GM19239 (cell line): ENCODE measurements around the gene GTF2H2.
"Not testable (repeated sequence)": the region's sequence is repeated elsewhere in the genome, so short reads cannot be mapped to it uniquely, and the experiment has no call there.

Experiments
- DNase-seq: peaks from one replicate; pipeline ENCODE4 v3.0.0; 2011; ENCODE audit warnings: low spot score; ENCODE audit not compliant: insufficient read length
- FAIRE-seq: peaks from 2 replicates; lab custom pipeline; 2011; peaks lifted over from hg19 to GRCh38; lab: Jason Lieb, UNC

Gene GTF2H2

DNA sequence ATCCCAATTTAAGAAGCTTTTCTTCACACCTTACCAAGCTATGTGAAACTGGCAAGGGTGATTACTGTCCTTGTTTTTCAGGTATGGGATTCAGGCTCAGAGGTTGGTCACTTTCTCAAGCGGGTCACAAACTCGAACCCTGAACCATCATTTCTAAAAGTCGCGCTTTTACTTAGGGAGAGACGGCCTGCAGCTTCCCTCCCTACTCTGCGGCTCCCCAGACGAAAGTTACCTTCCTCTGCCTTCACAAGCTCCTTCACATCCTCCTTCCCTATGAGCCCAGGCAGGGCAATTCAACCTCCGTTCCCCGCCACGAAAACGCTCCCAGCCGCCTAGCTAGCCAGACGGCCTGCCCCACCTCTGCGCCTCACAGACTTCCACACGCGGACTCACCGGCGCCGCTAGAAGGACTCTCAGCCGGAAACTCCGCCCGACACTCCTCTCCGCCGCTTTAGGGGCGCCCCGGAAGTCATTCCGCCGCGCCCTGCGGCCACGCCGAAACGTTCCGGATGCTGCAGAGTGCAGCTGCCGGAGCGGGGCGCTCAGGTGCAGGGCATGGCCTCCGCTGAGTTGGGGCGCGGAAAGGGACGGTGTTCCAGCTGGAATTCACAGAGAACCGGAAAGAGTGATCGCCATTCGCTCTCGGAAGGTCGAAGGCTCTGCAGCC lies at the start of gene GTF2H2:
Gene GTF2H2, minus strand, starts transcription at position 415 of the 667 bp plus-strand sequence. CDS start 4,913 bp downstream, outside the sequence.
- FAIRE-seq, DNase-seq: not testable (repeated sequence)

DNA sequence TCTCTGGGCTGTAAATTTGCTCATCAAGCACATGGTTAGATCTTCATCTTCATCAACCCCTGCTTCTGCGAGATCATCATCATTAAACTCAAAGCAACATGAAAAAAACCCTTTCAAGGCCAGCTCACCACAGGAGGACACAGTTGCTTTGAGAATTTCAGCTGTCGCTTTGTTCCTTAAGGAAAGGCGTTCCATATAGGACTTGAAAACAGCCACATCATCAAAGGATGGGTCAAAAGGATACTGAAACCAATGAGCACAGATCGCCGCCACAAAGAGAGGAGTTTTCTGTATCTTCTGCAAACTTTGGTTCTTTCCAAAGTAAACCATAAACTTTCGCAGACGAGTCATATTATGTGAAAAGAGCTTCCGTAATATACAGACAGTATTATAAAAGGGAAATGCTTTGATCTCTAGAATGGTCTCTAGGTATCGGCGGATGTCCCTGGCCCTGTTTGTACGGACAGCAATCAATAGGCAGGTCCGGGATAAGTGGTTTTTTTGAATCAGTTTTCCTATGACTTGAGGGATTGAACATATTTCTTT lies 42.3 kb upstream of the GTF2H2 start:
- FAIRE-seq, DNase-seq: not testable (repeated sequence)

DNA sequence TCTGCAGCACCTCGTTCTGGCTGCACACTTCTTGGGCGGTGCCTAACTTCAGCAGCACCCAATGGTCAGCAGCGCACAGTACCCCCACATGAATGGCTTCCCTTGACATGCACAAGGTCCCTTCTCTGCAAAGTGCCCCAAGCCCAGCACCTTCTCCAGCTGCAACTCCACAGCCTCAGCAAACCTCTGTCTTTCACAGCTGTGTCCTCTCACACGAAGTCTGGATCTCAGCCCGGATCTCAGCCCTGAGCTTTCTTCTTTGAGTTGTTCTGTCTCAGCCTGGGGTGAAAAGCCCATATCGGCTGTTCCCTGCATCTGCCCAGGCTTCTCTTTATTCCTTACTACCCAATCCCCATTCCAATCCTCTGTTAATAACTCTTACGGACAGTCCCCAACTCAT lies 32.5 kb upstream of the GTF2H2 start:
- FAIRE-seq, DNase-seq: not testable (repeated sequence)

GRCh38 chr5:71097930-71098203 lies 30.4 kb upstream of the GTF2H2 start:
- not testable (repeated sequence) for FAIRE-seq, DNase-seq

DNA sequence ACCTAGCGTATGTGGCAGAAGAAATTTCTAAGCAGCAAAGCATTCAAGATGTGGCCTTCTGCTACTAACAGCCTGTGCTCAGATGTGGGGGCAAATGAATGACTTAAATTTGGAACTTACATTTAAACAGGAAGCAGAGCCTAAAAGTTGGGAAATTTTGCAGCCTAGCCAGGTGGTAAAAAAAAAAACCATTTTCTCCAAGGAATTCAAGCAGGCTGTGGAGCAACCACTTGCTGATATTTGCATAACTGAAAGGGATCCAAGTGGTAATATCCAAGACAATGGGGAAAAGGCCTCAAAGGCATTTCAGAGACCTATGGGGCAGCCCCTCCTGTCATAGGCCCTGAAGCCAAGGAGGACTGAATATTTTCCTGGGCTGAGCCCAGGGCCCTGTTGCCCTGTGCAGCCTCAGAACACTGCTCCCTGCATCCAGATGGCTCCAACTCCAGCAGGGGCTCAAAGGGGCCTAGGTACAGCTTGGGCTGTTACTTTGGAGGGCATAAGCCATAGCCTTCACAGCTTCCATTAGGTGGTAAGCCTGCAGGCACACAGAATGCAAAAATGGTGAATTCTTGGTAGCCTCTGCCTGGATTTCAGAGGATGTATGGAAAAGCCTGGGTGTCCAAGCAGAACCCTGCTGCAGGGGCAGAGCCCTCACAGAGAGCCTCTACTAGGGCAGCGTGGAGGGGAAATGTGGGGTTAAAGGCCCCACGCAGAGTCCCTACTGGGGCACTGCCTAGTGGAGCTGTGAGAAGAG lies 29.9 kb upstream of the GTF2H2 start:
- DNase-seq, FAIRE-seq: not testable (repeated sequence)

GRCh38 chr5:71089773-71090172 lies 22.3 kb upstream of the GTF2H2 start:
- DNase-seq, FAIRE-seq: not testable (repeated sequence)

DNA sequence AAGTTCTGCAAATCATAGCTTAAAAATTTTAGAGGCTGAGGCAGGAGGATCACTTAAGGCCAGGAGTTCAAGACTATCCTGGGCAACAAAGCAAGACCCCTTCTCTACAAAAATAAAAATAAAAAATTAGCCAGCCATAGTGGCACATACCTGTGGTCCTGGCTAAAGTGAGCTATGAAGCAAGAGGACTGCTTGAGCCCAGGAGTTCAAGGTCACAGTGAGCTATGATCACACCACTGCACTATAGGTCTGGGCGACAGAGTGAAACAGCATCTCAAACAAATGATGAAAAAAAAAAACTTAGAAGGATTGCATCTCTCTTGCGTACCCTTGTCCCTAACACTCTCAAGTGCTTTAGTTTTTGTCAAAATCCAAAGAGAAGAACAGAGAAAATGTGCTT lies 21.3 kb upstream of the GTF2H2 start:
- not testable (repeated sequence) for FAIRE-seq, DNase-seq

- not testable (repeated sequence) for FAIRE-seq, DNase-seq
Observed at GRCh38 chr5:71086145-71086544, 18.7 kb upstream of the GTF2H2 start.

- not testable (repeated sequence) for DNase-seq
- FAIRE-seq: peak; percentile 49
Observed at GRCh38 chr5:71084280-71085063, 17.0 kb upstream of the GTF2H2 start.

DNA sequence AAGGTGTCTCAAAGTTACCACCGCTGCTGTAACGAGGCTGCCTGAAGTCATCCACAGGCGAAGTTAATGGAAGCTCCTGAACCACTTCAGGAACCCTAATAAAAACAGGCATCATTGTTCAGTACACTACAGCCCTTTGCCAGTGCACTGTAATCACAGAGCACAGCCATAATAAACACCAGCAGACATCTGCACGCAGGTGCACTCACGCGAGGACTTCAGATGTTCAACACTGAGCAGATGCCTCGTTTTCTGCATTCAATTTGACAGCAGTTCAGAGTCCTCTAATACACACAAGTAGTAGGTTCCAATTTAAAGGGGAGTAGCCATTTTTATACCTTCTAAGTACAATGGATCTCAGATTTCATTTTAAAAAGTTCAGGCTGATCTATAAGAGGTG lies 15.4 kb upstream of the GTF2H2 start:
- FAIRE-seq: peak; percentile 75
- not testable (repeated sequence) for DNase-seq

DNA sequence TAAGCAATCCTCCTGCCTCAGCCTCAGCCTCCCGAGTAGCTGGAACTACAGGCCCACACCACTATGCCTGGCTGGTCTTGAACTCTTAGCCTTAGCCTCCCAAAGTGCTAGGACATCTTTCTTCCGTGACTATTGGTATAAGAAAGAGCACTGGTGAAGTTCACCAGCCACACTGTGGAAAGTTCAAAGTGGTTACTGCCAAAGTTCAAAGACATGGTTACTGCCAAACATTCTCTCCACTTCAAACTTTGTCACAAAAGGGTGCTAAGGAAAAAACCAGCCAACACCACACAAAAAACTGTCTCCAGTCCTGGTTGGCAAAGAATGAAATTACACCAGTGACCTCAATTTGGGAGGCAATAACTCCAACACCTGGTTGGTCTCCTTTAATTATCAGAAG lies 14.9 kb upstream of the GTF2H2 start:
- DNase-seq, FAIRE-seq: not testable (repeated sequence)

GRCh38 chr5:71061322-71061721 lies 6.2 kb downstream of the GTF2H2 start:
- not testable (repeated sequence) for DNase-seq, FAIRE-seq

GRCh38 chr5:71059426-71059825 lies 8.1 kb downstream of the GTF2H2 start:
- FAIRE-seq: not testable (repeated sequence)

DNA sequence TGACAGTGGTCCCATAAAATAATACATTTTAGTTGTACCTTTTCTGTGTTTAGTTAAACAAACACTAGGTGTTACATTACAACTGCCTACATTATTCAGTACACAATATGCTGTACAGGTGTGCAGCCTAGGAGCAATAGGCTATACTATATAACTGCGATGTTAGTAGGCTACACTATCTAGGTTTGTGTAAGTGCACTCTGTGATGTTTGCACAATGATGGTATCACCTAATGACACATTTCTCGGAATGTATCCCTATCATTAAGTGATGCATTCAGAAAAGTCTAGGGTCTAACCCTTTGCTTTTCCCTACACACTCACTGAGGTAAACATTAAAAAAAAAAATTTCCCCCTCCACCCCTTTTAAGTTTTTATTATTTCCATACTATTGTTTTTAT lies 22.7 kb downstream of the GTF2H2 start:
- not testable (repeated sequence) for DNase-seq, FAIRE-seq

More at GRCh38 chr5:71059426-71059825, 8.1 kb downstream of the GTF2H2 start:
- not testable (repeated sequence) for DNase-seq

DNA sequence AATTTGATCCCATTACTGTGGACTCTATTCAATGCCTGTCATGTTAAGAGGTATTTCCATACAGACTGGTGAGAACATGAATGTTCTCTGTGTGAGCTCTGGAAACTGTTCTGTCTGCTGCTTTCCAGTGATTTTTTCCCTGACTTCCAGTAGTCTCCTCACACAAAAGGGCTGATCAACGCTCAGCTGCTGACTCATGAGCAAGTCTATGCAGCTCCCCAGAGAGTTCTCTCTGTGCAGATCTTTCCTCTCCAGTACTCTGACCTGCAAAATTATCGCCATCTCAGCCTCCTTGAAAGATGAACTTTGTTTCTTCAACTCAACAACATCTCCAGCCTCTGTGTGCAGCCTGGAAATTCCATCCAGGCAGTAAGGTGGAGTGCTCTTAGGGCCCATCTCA lies 23.3 kb downstream of the GTF2H2 start:
- not testable (repeated sequence) for DNase-seq, FAIRE-seq

DNA sequence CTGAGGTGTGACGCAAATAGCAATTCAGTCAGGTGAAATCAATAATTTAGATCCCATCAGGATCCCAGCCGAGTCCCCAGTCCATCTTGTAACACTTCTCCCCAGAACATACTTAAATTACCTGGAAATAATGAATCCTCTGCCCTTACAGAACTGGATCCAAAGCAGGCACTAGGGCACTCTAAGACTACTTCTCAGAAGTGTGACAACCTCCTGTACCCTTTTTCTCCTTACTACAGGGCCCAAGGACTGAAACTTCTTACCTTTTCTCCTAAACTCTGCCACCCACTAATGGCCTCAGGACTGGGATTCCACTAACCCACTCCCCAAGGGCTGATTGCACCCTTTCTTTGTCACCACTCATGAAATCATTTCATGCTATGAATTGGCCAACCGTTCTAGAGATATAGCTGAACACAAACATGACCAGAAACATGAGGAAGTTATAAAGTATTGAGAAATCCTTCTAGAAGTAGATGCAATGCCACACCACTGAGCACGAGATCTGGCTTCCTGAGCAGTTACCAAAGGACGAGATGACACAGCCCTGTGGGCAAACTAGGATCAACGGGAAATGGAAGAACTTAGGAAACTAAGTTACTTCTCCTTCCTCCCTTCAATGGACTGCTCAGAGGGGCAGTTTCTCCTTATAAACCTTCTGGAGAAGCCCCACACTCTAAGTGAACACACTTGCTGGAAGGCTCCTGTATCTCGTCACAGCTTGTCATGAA lies 36.3 kb downstream of the GTF2H2 start:
- not testable (repeated sequence) for FAIRE-seq, DNase-seq

GRCh38 chr5:71025289-71025953 lies 42.1 kb downstream of the GTF2H2 start, which contains the start of gene NAIP:
Gene NAIP, minus strand, starts transcription at chr5:71025339. Its CDS starts 12,424 bp downstream, at chr5:71012915.
- FAIRE-seq, DNase-seq: not testable (repeated sequence)

- FAIRE-seq, DNase-seq: not testable (repeated sequence)
Observed at GRCh38 chr5:71020643-71021042, 46.8 kb downstream of the GTF2H2 start.
